ENCODE data around the gene SUPT3H.
"Not testable (repeated sequence)": the region's sequence is repeated elsewhere in the genome, so short reads cannot be mapped to it uniquely, and the experiment has no call there.

SUPT3H gene

DNA sequence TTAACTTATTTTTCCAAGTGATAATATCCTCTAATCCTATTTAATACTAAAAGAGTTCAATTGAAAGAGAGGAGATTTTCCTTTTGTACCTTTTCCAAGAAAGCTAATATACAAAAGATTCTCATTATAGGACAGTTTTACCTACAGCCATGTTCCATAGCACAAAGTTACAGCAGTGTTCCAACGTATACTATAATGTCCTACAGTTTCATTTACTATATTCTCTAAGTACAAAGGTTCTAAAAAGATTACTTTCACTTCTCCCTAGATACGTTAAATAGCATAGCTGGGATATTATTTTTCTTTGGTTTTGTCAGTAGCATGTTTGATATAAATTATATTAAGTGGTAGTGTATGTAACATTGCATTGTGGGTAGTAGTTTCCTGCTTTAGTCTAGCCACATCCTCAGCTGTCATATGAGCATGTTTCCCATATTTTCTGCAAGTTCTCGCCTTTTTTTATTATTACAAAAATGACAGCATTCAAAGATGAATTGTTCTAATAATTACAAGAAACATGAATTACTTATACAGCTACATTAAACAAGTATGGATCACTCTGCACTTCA is 54.0 kb downstream of the SUPT3H start:
- no peak for DNase-seq (ENCODE audit: low read depth)

GRCh38 chr6:45320349-45320748 is 57.4 kb downstream of the SUPT3H start:
- no peak for DNase-seq (ENCODE audit: low read depth)

DNA sequence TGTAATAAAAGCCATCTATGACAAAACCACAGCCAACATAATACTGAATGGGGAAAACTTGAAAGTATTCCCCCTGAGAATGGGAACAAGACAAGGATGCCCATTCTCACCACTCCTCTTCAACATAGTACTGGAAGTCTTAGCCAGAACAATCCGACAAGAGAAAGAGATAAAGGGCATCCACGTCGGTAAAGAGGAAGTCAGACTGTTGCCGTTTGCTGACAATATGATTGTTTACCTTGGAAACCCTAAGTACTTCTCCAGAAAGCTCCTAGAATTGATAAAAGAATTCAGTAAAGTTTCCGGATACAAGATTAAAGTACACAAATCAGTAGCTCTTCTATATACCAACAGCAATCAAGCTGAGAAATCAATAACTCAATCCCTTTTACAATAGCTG is 63.6 kb downstream of the SUPT3H start:
- no peak for DNase-seq (ENCODE audit: low read depth)

DNA sequence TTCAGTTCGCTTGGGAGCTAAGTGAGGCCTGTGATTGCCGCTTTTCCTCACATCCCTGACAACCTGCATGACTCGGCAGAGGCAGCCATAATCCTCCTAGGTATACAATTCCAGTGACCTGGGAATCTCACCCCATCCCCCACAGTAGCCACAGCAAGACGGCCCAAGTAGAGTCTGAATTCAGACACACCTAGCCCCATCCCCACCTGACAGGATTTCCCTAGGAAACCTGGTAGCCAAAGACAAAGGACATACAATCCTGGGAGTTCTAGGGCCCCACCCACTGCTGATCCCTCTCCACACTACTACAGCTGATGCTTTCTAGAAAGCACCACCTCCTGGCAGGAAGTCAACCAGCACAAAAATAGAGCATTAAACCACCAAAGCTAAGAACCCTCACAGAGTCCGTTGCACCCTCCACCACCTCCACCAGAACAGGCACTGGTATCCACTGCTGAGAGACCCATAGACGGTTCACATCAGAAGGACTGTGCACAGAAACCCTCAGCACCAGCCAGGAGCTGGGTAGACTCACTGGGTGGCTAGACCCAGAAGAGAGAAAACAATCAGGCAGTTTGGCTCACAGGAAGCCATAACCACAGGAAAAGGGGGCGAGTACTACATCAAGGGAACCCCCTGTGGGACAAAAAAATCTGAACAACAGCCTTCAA is 67.5 kb downstream of the SUPT3H start:
- no peak for DNase-seq (ENCODE audit: low read depth)

- DNase-seq (ENCODE audit: low read depth) = no peak
Measured at GRCh38 chr6:45305546-45305945, 72.2 kb downstream of the SUPT3H start.

- DNase-seq (ENCODE audit: low read depth) = no peak
Measured at GRCh38 chr6:45302832-45303231, 74.9 kb downstream of the SUPT3H start.

DNA sequence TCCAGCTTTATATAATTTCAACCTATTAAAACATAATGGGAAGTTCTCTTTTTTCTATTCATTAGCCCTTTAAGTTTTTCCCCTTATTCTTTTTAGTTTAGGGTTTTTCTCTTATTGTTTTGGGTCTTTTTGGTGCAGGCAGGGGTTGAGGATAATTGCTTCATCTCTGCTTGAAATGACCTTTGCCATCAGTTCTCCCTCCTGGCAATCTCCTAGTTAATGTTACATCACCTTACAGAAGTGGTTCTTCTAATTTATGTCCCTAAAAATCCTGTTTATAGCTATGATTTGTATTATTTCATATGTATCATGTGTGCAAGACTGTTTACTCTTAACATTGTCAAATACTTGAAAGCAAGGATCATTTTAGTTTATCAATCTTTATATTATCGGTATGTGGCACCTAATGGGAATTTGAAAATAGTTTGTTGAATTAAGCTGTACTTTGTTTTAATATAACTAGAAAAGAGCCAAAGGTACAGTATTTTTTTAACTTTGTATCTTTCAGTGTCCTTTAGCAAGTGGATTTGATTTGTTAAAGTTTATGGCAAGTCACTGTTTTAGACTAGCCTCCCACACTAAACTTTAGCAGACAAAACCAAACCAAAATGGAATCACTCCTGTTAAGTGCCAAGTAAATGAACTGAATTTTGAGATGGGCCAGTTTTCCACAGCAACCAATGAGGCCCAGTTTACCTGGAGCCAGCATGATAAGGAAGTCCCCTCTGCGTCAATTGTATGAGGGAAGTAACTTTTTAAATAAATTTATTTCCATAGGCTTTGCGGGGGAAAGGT is 76.2 kb downstream of the SUPT3H start:
- no peak for DNase-seq (ENCODE audit: low read depth)

DNA sequence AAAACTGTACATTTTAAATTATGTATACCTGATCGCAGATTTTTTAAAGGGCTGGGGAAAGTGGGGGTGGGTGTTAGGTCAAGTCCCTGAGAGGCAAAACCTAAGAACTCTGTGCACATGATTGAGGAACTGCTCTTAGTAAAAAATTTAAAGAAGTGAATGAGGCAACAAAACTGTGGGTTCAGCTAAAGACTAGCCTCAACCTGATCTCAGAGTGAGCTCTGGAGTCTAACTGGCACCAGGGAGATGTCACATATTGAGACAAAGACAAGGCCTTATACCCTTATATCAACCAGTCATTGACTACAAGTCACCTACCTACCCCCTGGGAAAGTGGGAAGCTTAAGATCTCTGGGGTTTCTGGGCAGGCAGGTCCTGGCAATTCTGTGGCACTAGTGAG is 77.0 kb downstream of the SUPT3H start:
- DNase-seq (ENCODE audit: low read depth) = no peak

GRCh38 chr6:45299096-45299581 is 78.6 kb downstream of the SUPT3H start:
- no peak for DNase-seq (ENCODE audit: low read depth)

DNA sequence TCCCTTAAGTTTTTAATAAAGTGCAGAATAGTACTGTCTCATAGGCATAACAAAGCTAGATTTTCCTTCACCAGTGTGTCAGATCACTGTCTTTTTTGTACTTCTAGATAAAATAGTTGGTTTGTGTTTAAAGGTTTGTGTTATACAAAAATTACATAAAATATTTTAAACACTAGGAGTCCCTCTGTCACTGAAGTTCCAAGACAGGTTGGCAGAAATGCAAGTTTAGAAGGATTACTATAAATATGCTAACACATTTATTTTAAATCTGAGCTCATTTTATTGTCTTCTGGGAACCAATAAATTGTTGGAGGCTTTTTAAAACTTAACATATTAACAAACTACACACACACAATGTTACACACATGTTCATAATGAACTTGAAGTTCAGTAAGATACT is 80.4 kb downstream of the SUPT3H start:
- DNase-seq (ENCODE audit: low read depth) = no peak

- not testable (repeated sequence) for DNase-seq (ENCODE audit: low read depth)
Measured at GRCh38 chr6:45294065-45294701, 83.6 kb downstream of the SUPT3H start.

DNA sequence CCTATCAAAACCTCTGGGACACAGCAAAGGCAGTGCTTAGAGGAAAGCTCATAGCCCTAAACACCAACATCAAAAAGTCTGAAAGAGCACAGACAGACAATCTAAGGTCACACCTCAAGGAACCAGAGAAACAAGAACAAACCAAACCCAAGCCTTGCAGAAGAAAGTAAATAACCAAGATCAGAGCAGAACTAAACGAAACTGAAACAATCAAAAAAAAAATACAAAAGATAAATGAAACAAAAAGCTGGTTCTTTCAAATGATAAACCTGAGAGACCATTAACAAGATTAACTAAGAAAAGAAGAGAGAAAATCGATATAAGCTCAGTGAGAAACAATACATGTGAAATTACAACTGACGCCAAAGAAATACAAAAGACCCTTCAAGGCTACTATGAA is 84.4 kb downstream of the SUPT3H start:
- no peak for DNase-seq (ENCODE audit: low read depth)

DNA sequence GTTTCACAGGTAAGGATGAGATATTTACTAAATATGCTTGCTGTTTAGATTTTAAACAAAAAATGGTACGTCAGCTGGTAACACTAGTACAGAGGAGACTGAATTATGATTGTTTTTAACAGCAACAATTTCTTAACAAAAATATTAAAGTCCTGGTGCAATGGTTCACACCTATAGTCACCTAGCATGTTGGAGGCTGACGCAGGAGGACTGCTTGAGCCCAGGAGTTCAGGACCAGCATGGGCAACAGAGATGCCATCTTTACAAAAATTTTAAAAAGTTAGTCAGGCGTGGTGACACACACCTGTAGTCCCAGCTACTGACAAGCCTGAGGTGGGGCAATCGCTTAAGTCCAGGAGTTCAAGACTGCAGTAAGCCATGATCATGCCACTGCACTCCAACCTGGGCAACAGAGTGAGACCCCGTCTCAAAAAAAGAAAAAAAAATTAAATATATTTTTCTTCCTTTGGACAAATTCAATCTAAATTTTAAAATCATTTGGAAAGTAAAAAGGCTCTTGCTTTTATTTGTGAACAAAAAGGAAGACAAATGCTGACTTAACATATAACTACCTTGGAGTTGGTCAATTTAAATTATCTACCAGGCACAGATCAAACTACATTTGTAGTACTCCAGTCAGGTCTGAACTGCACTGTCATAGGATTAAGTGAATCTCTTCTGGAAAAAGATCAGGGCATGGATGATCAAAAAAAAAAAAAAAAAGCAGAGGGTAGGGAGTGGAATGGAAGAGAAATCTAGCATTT is 87.8 kb downstream of the SUPT3H start:
- no peak for DNase-seq (ENCODE audit: low read depth)

DNA sequence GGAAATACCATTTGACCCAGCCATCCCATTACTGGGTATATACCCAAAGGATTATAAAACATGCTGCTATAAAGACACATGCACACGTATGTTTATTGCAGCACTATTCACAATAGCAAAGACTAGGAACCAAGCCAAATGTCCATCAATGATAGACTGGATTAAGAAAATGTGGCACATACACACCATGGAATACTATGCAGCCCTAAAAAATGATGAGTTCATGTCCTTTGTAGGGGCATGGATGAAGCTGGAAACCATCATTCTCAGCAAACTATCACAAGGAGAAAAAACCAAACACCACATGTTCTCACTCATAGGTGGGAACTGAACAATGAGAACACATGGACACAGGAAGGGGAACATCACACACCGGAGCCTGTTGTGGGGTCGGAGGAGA is 91.0 kb downstream of the SUPT3H start:
- DNase-seq (ENCODE audit: low read depth) = not testable (repeated sequence)

DNA sequence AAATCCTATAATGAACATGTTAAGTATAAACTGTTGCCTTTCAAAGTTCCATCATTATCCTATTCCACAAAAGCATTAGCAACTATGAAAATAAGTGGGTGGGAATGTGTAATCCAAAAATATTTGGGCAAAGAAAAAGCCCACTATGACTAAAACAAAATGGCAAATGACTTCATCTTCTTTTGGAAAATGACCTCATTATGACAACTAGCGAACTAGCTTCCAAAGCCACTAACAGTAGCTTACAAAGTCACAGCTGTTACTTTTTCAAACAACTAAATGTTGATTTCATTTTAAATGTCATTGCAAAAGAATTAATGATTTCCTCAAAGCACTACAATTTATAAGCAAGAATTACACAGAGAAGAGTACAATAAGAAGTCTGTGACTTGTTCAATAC is 99.4 kb downstream of the SUPT3H start:
- peak; percentile 15 for DNase-seq (ENCODE audit: low read depth)

DNA sequence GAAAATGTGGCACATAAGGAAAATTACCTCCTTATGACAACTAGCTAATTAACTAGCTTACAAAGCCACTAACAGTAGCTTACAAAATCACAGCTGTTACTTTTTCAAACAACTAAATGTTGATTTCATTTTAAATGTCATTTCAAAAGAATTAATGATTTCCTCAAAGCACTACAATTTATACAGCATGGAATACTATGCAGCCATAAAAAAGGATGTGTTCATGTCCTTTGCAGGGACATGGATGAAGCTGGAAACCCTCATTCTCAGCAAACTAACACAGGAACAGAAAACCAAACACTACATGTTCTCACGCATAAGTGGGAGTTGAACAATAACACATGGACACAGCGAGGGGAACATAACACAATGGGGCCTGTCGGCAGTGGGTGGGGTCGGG is 100.0 kb downstream of the SUPT3H start:
- DNase-seq (ENCODE audit: low read depth) = not testable (repeated sequence)

DNA sequence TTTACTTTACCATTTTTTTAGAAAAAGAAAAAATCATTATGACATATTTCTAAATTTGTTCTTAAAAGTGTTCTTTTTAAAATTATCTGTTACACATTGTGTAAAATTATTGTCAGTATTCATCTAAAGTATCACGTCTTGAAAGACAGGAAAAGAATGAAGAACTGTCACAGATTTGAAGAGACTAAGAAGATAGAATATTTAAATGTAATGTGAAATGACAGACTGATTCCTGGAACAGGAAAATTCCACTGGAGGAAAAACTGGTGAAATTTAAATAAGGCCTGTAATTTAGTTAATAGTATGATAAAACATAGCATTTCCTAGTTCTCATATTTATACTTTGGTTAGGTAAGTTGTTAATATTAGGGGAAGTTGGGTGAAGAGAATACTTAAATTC is 102.4 kb downstream of the SUPT3H start:
- DNase-seq (ENCODE audit: low read depth) = no peak

DNA sequence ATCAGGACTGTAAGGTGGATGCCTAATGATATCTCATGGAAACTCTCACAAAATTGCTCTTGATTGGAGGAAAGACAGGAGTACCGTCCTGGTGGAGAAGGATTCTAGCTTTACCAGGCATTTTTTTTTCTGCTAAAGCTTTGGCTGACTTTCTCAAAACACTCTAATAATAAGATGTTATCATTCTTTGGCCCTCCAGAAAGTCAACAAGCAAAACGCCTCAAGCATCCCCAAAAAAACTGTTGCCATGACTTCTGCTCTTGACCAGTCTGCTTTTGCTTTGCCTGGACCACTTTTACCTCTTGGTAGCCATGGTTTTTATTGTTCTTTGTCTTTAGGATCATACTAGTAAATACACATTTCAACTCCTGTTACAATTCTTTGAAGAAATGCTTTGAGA is 105.1 kb downstream of the SUPT3H start:
- DNase-seq (ENCODE audit: low read depth) = no peak

- DNase-seq (ENCODE audit: low read depth) = no peak
Measured at GRCh38 chr6:45265246-45265645, 112.5 kb downstream of the SUPT3H start.

- no peak for DNase-seq (ENCODE audit: low read depth)
Measured at GRCh38 chr6:45260696-45261095, 117.0 kb downstream of the SUPT3H start.

DNA sequence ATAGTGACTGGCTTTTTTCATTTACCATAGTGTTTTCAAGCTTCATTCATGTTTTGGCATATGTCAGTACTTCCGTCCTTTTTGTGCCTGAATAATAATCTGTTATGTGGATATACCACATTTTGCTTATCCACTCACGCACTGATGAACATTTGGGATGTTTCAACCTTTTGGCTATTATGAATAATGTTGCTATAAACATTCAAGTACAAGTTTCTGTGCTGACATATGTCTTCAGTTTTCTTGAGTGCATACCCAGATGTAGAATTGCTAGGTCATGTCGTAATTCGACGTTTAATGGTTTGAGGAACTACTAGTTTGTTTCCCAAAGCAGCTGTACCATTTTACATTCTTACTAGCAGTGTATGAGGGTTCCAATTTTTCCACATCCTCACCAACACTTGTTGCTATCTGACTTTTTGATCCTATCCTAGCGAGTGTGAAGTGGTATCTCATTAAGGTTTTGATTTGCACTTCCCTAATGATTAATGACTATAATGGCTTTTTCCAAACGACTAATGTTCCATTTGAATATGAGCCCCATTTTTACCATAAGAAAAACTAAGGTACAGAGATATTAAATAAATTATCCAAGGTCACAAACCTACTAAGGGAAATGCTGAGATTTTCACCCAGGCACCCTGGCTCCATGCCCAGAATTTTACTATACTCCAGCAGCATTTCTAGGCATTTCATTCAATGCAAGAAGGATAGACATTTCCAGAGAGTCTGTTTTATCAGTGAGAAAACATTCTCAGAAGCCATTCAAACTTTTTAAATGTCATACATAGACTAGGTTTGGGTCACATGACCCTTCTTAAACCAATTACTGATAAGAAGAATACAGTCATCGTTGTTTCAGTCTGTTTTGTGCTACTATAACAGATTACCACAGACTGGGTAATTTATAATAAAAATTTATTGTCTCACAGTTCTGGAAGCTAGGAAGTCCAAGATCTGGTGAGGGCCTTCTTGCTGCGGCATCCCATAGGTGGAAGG is 120.7 kb downstream of the SUPT3H start:
- no peak for DNase-seq (ENCODE audit: low read depth)
